ACC112 (cell line): ENCODE results near the gene THBS2.
"Not testable (repeated sequence)": the region's sequence is repeated elsewhere in the genome, so short reads cannot be mapped to it uniquely, and the experiment has no call there.

Source experiments
- H2AFZ ChIP-seq: fragments of 200-600 bp; sonication (generic); one replicate; pipeline ENCODE4 v1.6.0; 2017; ENCODE audit warnings: antibody characterized with exemption, low read length; ENCODE audit not compliant: unreplicated experiment
- H3K27ac ChIP-seq: fragments of 200-600 bp; sonication (generic); 2 replicates; pipeline ENCODE4 v1.5.1; 2014; ENCODE audit warnings: low read depth, mild to moderate bottlenecking, antibody characterized with exemption, low read length, moderate library complexity
- H3K27me3 ChIP-seq: fragments of 200-600 bp; sonication (generic); 2 replicates; pipeline ENCODE4 v1.6.1; 2014; ENCODE audit warnings: mild to moderate bottlenecking, antibody characterized with exemption, low read length, moderate library complexity, mixed read lengths; ENCODE audit not compliant: insufficient read depth
- H3K36me3 ChIP-seq: fragments of 200-600 bp; sonication (generic); 2 replicates; pipeline ENCODE4 v1.6.1; 2016; ENCODE audit warnings: mild to moderate bottlenecking, antibody characterized with exemption, low read length, moderate library complexity, mixed read lengths; ENCODE audit not compliant: insufficient read depth
- H3K4me1 ChIP-seq: fragments of 200-600 bp; sonication (generic); one replicate; pipeline ENCODE4 v1.6.1; 2016; ENCODE audit warnings: low read length, mixed read lengths; ENCODE audit not compliant: insufficient read depth, unreplicated experiment, control insufficient read depth
- H3K4me3 ChIP-seq: fragments of 200-600 bp; sonication (generic); 2 replicates; pipeline ENCODE4 v1.5.1; 2014; ENCODE audit warnings: mild to moderate bottlenecking, low read depth, low read length
- H3K79me2 ChIP-seq: fragments of 200-600 bp; sonication (generic); one replicate; pipeline ENCODE4 v1.6.0; 2016; ENCODE audit warnings: low read length; ENCODE audit not compliant: control insufficient read depth, unreplicated experiment, insufficient read depth

Gene THBS2

DNA sequence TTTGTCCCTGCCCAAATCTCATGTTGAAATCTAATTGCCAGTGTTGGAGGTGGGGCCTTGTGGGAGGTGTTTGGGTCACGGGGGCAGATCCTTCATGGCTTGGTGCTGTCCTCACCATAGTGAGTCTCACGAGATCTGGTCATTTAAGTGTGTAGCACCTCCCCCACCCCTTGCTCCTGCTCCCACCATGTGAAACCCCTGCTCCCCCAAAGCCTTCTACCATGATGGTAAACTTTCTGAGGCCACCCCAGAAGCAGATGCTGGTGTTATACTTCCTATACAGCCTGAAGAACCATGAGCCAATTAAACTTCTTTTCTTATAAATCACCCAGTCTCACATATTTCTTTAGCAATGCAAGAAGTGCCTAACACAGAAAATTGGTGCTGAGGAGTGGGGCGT, 19.9 kb upstream of the THBS2 start:
- H3K79me2 ChIP-seq, result no peaks in the 10 kb centered on the region
- no peak overlapping the region for H3K27ac ChIP-seq
- peaks cover 15% of the 10 kb centered on the region for H3K4me1 ChIP-seq
- no peak overlapping the region for H2AFZ ChIP-seq
- no peaks in the 10 kb centered on the region for H3K27me3 ChIP-seq
- no peak overlapping the region for H3K4me3 ChIP-seq
- H3K36me3 ChIP-seq, result no peaks in the 10 kb centered on the region

DNA sequence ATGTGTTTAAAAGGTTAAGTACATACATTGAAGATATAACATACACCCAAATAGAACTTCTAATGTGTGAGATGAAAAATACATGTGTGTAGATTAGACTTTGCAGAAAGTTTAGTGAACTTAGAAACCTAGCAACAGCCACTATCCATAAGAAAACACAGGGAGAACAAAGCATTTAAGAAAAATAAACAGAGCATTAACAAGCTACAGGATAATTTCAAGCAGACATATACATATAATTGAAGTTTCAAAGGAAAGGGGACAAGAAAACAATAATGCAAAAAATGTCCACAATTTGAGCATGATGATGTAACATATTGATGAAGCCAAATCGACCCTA, 18.2 kb upstream of the THBS2 start:
- Histone ChIP-seq H3K27ac (no peak overlapping the region), H3K79me2 (no peaks in the 10 kb centered on the region)

DNA sequence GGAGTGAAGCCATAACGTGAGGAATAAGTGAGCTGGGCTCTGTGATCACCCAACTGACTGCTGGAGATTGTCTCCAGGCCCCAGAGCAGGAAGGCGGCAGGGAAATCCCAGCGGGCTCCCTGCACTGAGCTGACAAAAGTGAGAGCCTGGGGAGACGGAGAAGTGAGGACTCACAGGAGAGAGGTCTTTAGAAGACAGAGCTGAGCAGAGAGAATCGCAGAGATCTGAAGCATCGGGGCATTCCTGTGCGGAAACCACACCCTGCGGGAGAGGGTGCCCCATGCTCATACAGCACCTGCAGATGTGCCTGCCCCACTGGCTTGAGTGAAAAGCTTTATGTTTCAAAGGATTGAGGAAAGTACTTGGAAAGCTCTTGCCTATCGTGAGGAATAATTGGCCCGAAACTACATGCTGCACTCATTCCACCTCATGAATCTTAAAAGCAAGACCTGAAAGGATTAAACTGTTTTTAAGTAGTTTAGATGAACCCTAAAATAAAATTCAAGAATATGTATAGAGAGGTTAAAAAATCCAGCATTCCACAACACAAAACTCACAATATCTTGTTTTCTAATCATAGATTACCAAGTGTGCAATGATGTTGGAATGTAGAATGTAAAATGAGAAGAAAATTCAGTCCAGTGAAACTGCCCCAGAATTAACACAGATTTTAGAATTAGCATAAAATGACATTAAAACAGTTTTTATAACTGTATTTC, 17.7 kb upstream of the THBS2 start:
- H2AFZ ChIP-seq, result no peak overlapping the region
- peaks cover 19% of the 10 kb centered on the region for H3K4me1 ChIP-seq
- no peaks in the 10 kb centered on the region for H3K27me3 ChIP-seq

More for the DNA sequence above, 18.2 kb upstream of the THBS2 start:
- Histone ChIP-seq H3K27me3 (no peaks in the 10 kb centered on the region), H3K4me3 (no peak overlapping the region), H3K36me3 (no peaks in the 10 kb centered on the region), H2AFZ (no peak overlapping the region), H3K4me1 (peaks cover 19% of the 10 kb centered on the region)

DNA sequence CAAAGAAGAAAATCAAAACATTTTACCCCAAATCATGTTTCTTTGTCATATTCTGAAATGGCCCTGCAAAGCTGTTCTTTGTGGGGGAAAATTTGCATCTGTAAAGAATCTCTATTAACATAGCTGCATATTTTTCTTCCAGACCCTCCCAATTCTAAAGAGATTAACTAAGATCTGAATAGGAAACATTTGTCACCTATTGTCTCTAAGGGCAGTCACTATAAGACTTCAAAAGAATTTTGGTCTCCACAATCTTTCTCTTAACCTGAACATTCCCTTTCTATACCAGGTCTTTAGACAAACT, 16.4 kb upstream of the THBS2 start:
- not testable (repeated sequence) for H3K36me3 ChIP-seq, H3K4me3 ChIP-seq

More for the DNA sequence above, 17.7 kb upstream of the THBS2 start:
- Histone ChIP-seq H3K4me3 (no peak overlapping the region), H3K79me2 (no peaks in the 10 kb centered on the region), H3K36me3 (no peaks in the 10 kb centered on the region), H3K27ac (no peak overlapping the region)

DNA sequence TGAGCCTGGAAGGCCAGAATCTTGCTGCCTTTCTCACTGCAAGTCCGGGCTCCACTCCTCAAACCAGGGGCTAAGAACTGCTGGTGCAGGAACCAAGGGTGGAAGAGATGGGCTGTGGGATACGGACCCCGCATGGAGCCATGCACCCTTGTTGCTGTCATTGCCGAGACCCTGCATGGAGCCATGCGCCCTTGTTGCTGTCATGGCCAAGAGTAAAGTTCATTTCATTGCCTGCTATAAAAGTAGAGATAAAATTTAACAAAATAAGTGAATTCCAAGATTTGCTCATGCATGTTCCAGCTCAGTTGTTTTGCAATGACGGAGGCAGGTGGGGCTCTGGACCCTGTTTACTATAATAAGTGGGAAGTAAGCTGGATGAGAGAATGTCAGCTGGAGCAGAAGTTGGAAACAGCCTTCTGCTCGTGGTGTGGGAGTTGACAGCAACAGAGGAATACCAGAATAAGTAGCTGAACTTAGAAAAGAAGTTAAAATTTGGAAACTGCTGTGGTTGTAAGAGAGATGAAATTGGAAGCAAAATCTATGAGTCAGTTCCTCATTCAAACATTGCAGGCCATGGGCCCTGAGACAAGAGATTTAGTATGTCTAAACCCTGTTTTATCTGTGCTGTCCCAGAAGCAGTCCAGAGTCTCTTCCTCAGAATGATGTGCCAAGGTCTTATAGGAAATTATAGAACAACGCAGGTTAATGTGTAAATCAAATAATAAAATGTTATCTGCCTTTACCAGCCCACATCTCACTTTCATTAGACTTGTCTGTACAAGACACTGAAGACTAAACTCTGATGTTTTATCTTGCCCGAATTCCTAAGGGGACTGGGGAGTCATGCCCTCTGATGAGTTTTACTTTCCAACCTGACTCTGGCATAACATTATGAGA, 15.8 kb upstream of the THBS2 start:
- Histone ChIP-seq H3K4me3 (no peak overlapping the region), H3K27me3 (no peaks in the 10 kb centered on the region), H3K36me3 (no peaks in the 10 kb centered on the region), H3K4me1 (peaks cover 19% of the 10 kb centered on the region), H3K27ac (peak overlapping the region; percentile 44), H2AFZ (peak overlapping the region; percentile 47), H3K79me2 (no peaks in the 10 kb centered on the region)

More for the DNA sequence above, 16.4 kb upstream of the THBS2 start:
- H3K79me2 ChIP-seq, H3K27ac ChIP-seq, H3K27me3 ChIP-seq: not testable (repeated sequence)
- H2AFZ ChIP-seq, result peak overlapping the region; percentile 47
- peaks cover 19% of the 10 kb centered on the region for H3K4me1 ChIP-seq

DNA sequence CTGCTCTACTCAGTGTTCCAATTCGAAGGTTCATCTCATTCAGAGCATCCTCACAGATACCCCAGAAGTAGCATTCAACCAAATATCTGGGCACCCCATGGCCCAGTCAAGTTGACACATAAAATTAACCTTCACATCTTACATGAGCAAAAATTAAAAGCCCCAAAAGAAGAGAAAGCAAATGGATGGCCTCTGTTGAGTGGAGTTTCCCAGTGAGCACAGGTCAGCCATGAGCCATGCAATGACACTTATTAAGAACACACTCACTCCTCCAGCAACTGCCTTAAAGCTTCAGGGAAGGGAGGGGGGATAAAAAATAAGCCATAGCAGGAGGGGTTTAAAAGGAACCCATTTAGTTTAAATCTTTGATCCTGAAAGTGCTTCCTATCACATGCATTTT, 14.6 kb upstream of the THBS2 start:
- no peak overlapping the region for H3K27ac ChIP-seq
- no peaks in the 10 kb centered on the region for H3K79me2 ChIP-seq
- no peak overlapping the region for H3K4me3 ChIP-seq
- H3K27me3 ChIP-seq, result no peaks in the 10 kb centered on the region
- no peaks in the 10 kb centered on the region for H3K36me3 ChIP-seq
- H2AFZ ChIP-seq, result no peak overlapping the region
- H3K4me1 ChIP-seq, result peaks cover 23% of the 10 kb centered on the region

DNA sequence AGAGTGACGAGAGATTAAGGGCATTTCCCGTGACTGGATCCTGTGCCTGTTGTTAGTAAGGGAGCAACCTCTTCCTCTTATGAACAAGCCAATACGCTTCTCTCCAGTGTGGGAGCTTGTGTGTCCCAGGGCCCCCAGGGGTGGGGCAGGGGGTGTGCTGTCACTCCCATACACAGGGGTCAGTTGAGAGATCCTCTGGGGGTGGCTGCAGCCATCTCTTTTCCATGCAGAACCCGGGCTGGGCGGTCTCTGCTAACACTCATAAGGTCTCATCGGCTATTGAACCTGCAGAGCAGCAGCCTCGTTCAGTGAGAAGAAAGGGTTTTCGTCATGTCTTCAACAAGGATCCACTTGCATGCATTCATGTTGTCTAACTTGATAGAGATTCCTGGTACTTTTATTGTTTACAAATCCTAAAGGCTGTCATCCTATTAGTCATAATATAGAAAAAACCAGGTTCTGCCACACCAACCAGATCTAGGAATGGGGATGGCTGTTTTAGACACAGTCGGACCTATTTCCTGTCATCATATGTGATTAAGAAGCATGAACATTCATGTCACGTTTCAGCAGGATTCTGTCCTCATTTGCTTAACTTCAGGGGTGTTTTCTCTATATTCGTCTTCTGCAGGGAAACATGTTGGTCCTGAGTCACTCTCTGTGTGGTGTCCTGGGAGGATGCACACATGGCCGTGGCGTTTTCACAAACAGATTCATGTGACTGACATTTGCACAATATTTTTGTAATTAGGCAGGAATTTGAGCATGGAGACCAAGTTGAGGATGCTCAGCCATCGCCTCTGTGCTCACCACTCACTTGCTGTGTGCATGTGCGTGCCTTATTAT, 13.3 kb upstream of the THBS2 start:
- H2AFZ ChIP-seq, result no peak overlapping the region
- no peaks in the 10 kb centered on the region for H3K36me3 ChIP-seq
- no peaks in the 10 kb centered on the region for H3K79me2 ChIP-seq
- H3K27ac ChIP-seq, result no peak overlapping the region
- H3K4me3 ChIP-seq, result no peak overlapping the region
- no peaks in the 10 kb centered on the region for H3K27me3 ChIP-seq
- H3K4me1 ChIP-seq, result peaks cover 23% of the 10 kb centered on the region

DNA sequence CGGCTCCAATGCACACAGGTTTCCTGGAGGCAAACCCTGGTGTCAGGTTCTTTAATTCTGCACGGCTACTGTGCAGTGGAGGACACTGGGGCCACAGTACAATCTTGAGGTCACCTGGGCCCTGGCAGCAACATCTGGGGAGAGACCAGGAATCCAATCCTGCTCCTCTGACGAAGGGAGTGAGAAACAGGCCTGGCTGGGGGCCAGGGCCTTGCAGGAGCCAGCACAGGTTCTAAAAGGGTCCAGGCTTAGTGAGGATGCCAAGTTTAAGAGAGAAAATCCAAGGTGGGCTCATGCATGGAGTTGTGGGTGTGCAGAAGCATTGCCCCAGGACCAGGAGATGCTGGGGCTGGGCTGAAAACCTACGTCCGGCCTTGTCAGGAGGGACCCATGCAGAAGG, 12.6 kb upstream of the THBS2 start:
- H3K79me2 ChIP-seq, result no peaks in the 10 kb centered on the region
- H3K4me3 ChIP-seq, result no peak overlapping the region
- H3K36me3 ChIP-seq, result no peaks in the 10 kb centered on the region
- H3K27ac ChIP-seq, result no peak overlapping the region
- no peak overlapping the region for H2AFZ ChIP-seq
- H3K27me3 ChIP-seq, result no peaks in the 10 kb centered on the region
- H3K4me1 ChIP-seq, result peaks cover 23% of the 10 kb centered on the region

DNA sequence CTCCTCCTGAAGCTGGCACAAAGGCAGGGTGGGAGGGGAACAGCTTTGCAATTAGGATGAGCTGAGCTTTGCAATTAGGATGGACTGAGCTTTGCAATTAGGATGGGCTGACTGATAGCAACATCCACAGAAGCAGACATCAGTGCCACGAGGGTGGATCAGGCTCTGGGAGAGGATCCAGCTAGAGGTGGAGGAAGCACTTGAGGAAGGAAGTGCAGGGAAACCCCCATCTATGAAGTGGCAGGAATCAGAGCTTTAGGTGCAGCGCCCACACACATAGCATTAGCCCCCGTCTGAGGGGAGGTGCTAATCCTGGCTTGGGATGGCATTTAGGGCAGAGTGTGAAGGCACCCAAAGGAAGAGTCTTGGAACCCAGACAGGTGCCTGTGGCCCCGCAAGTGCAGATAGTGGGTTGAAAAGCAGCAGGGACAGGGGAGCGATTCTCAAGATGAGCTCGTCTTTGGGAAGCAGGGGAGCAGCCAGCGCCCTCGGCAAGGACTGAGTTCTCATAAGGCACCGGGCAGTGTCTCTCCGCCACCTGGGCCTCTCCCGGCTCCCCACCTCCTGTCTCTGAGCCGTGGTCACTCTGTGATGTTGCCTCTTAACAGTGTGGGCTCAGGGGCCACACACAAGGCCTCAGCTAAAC, 12.0 kb upstream of the THBS2 start:
- Histone ChIP-seq H3K36me3 (no peaks in the 10 kb centered on the region), H3K4me3 (no peak overlapping the region), H2AFZ (no peak overlapping the region), H3K27ac (no peak overlapping the region), H3K4me1 (peaks cover 23% of the 10 kb centered on the region), H3K27me3 (no peaks in the 10 kb centered on the region), H3K79me2 (no peaks in the 10 kb centered on the region)

DNA sequence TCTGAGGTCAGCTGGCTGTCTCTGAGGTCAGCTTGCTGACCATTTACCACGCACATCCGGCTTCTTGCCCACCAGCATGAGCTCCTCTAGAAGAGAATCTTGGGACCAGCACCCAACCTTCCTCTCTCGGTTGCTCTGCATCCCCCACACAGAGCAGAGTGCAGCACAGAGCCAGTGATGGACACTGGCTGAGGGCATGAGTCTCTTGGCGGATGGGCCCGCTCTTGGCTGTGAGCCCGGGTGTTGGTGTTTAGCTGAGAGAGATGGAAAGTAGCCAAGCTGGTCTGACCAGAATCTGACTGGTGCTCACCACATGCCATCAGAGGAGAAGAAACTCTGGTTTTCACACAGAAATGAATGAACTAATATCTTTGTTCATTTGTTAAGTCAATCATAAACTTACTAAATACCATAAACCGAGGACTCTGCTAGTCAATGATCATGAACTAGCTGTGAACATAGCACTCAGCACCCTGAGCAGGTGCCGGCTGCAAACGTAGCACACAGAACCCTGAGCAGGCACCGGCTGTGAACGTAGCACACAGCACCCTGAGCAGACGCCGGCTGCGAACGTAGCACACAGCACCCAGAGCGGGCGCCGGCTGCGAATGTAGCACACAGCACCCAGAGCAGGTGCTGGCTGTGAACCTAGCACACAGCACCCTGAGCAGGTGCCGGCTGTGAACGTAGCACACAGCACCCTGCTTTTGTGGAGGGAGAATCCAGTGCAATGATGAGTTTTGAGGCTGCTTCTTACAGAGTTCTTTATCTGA, 10.4 kb upstream of the THBS2 start:
- Histone ChIP-seq H3K79me2 (no peaks in the 10 kb centered on the region), H2AFZ (no peak overlapping the region), H3K4me1 (peaks cover 10% of the 10 kb centered on the region), H3K36me3 (no peaks in the 10 kb centered on the region), H3K27ac (no peak overlapping the region), H3K4me3 (no peak overlapping the region), H3K27me3 (no peaks in the 10 kb centered on the region)
